ENCODE results near the gene SIK3. TPM values are rescaled to one million over a fixed set of nuclear protein-coding genes. Genes with fewer than 3 reads are reported as not detected.

The SIK3 gene
- total RNA-seq, 1 experiment from 2014 or later, result 31.4 TPM

DNA sequence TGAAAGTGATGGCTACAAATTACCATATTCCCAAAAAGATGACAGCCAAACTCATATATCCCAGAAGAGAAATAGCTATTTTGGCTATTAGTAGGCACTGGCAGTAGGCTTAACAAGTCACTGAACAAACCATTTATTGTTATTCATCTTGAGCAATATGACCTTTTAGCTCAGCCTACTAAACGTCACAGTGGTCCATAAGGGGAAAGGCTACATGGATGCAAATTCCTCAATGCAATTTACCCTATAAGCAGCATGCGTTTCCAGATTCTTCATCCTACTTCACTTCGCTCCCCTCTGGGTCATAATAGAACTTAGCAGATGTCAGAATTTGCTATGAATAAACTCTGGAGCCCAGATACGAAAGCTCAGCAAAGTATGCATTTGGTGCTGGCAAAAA is 114.0 kb downstream of the SIK3 start:
- Histone ChIP-seq H2AFZ (ENCODE audit: low read length) (no peak overlapping the region), H2BK15ac (ENCODE audit: low read depth, low read length) (no peak overlapping the region), H2BK12ac (ENCODE audit: insufficient read length, low read depth, low read length) (no peak overlapping the region), H3K4me2 (ENCODE audit: insufficient read depth, insufficient read length, low read length) (no peak overlapping the region), H3K56ac (ENCODE audit: insufficient read length, low read depth, low read length) (no peak overlapping the region), H3K4ac (ENCODE audit: low read depth, low read length) (no peak overlapping the region), H3K79me1 (ENCODE audit: insufficient read depth, low read depth, low read length, poor library complexity, severe bottlenecking) (no peaks in the 10 kb centered on the region), H4K20me1 (ENCODE audit: control insufficient read depth, insufficient read depth, insufficient read length) (no peaks in the 10 kb centered on the region), H3K18ac (ENCODE audit: insufficient read length, low read depth, low read length) (no peak overlapping the region), H2BK20ac (ENCODE audit: low read depth, low read length, poor library complexity, severe bottlenecking) (no peak overlapping the region), H3K23me2 (ENCODE audit: insufficient read length, low read depth, low read length, poor library complexity, severe bottlenecking) (no peaks in the 10 kb centered on the region), H4K8ac (replicated peaks; ENCODE audit: insufficient read length, low read depth, low read length) (no peak overlapping the region), H3K9me3 (ENCODE audit: control insufficient read depth, low read depth, low read length) (no peaks in the 10 kb centered on the region), H2BK120ac (ENCODE audit: low read depth, low read length, poor library complexity, severe bottlenecking) (no peak overlapping the region), H4K91ac (ENCODE audit: insufficient read length, low read depth, low read length) (no peak overlapping the region), H3K79me2 (ENCODE audit: insufficient read depth, low read length) (no peaks in the 10 kb centered on the region), H3T11ph (ENCODE audit: low read length) (no peak overlapping the region), H4K5ac (ENCODE audit: insufficient read length, low read depth, low read length) (no peak overlapping the region), H3K27me3 (ENCODE audit: insufficient read depth, low read length) (no peaks in the 10 kb centered on the region), H3K9ac (ENCODE audit: extremely low read depth, insufficient read length, low read length) (no peak overlapping the region), H2BK5ac (ENCODE audit: insufficient read length, low read length) (no peak overlapping the region), H3K4me1 (ENCODE audit: insufficient read depth, low read length) (peaks cover 4% of the 10 kb centered on the region), H3K23ac (ENCODE audit: insufficient read length, low read depth, low read length) (no peak overlapping the region), H3K27ac (ENCODE audit: insufficient read length, low read depth, low read length) (no peak overlapping the region), H3K14ac (ENCODE audit: insufficient read depth, low read length) (no peak overlapping the region), H2AK5ac (ENCODE audit: insufficient read length, low read length) (no peak overlapping the region)
- Mint-ChIP-seq H3K36me3 (ENCODE audit: insufficient read depth in 1 of 3, low read depth in 3 of 3) (no peaks in the 10 kb centered on the region), H3K27ac (no peak overlapping the region), H3K9me3 (no peaks in the 10 kb centered on the region), H3K4me3 (no peak overlapping the region), H3K4me1 (peaks cover 27 to 30% of the 10 kb centered on the region in 2 experiments), H3K27me3 (ENCODE audit: low read depth) (no peaks in the 10 kb centered on the region)
- DNase-seq, result no peak
- WGBS (ENCODE audit: extremely low coverage, insufficient read length, low lambda C conversion rate), result no CpG with 5 or more reads among the region's 4 CpGs
- TF ChIP-seq, protein P1, sequence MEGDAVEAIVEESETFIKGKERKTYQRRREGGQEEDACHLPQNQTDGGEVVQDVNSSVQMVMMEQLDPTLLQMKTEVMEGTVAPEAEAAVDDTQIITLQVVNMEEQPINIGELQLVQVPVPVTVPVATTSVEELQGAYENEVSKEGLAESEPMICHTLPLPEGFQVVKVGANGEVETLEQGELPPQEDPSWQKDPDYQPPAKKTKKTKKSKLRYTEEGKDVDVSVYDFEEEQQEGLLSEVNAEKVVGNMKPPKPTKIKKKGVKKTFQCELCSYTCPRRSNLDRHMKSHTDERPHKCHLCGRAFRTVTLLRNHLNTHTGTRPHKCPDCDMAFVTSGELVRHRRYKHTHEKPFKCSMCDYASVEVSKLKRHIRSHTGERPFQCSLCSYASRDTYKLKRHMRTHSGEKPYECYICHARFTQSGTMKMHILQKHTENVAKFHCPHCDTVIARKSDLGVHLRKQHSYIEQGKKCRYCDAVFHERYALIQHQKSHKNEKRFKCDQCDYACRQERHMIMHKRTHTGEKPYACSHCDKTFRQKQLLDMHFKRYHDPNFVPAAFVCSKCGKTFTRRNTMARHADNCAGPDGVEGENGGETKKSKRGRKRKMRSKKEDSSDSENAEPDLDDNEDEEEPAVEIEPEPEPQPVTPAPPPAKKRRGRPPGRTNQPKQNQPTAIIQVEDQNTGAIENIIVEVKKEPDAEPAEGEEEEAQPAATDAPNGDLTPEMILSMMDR (conservative IDR thresholded peaks at IDR 0.05), result no peak
